Tongue (tissue), 3 donors: ENCODE data around the gene WWOX. TPM values are rescaled to one million over a fixed set of nuclear protein-coding genes. Genes with fewer than 3 reads are reported as not detected.
"Not testable (repeated sequence)": the region's sequence is repeated elsewhere in the genome, so short reads cannot be mapped to it uniquely, and the experiment has no call there.

Experiments
- DNase-seq: peaks from one replicate; pipeline ENCODE4 v3.0.0-alpha.2; 2015
- small RNA-seq: library from RNA; depleted of rRNA; stranded (forward); fragments of <200 nt; gene quantifications from one replicate; pipeline ENCODE3, GENCODE V24; 2014; ENCODE audit warnings: low replicate concordance
- total RNA-seq: library from RNA; depleted of rRNA; stranded (reverse); fragments of >200 nt; gene quantifications from one replicate; pipeline ENCODE4 v1.2.3, GENCODE V29; 2014

The WWOX gene
- total RNA-seq, 1 donor from 2014 or later, result 60.5 TPM

- DNase-seq, result no peak
Observed at GRCh38 chr16:79229361-79229760, 1129.9 kb downstream of the WWOX start.

GRCh38 chr16:79245700-79246099 lies 1146.2 kb downstream of the WWOX start:
- DNase-seq, result not testable (repeated sequence)

GRCh38 chr16:79247386-79247785 lies 1147.9 kb downstream of the WWOX start:
- DNase-seq, result peak; percentile 42

- no peak for DNase-seq
Observed at GRCh38 chr16:79248351-79248750, 1148.9 kb downstream of the WWOX start.

GRCh38 chr16:79250502-79251098 lies 1151.1 kb downstream of the WWOX start:
- peak; percentile 71 for DNase-seq

- no peak for DNase-seq
Observed at GRCh38 chr16:79253100-79253631, 1153.7 kb downstream of the WWOX start.

GRCh38 chr16:79257953-79258490 lies 1158.6 kb downstream of the WWOX start:
- no peak for DNase-seq

GRCh38 chr16:79260890-79261289 lies 1161.4 kb downstream of the WWOX start:
- DNase-seq, result not testable (repeated sequence)

- no peak for DNase-seq
Observed at GRCh38 chr16:79261481-79261940, 1162.1 kb downstream of the WWOX start.

GRCh38 chr16:79261944-79262552 lies 1162.6 kb downstream of the WWOX start:
- DNase-seq, result no peak

Small RNA genes within 50 kb of the gene (small RNA-seq; reads per million reads assigned to genes)
- gene AC027279.3, result not detected

Other genes starting within 250 kb of the WWOX start
- not detected for gene CLEC3A, start 77.1 kb upstream of the WWOX start, total RNA-seq